Ishikawa (cell line): ENCODE data around the gene ASPDH.

Experiments
- CEBPB ChIP-seq: IDR thresholded peaks from 2 replicates; pipeline ENCODE4 v1.6.1; 2012
- CREB1 ChIP-seq: IDR thresholded peaks from 2 replicates; pipeline ENCODE4 v1.6.1; 2012; ENCODE audit warnings: low read depth
- EGR1 ChIP-seq: IDR thresholded peaks from 2 replicates; pipeline ENCODE4 v1.6.1; 2012
- EP300 ChIP-seq: IDR thresholded peaks from 2 replicates; pipeline ENCODE4 v1.6.1; 2012; ENCODE audit warnings: borderline replicate concordance
- FOXM1 ChIP-seq: IDR thresholded peaks from 2 replicates; pipeline ENCODE4 v1.6.1; 2012; ENCODE audit warnings: low read depth, borderline replicate concordance
- MAX ChIP-seq: IDR thresholded peaks from 2 replicates; pipeline ENCODE4 v1.6.1; 2012
- NFIC ChIP-seq: IDR thresholded peaks from 2 replicates; pipeline ENCODE4 v1.6.1; 2012
- RAD21 ChIP-seq: IDR thresholded peaks from 2 replicates; pipeline ENCODE4 v1.6.1; 2012; ENCODE audit warnings: low read depth
- REST ChIP-seq: IDR thresholded peaks from 2 replicates; pipeline ENCODE4 v1.6.1; 2012; ENCODE audit warnings: low read depth, mild to moderate bottlenecking
- TAF1 ChIP-seq: IDR thresholded peaks from 2 replicates; pipeline ENCODE4 v1.6.1; 2012; ENCODE audit warnings: low read depth, mild to moderate bottlenecking
- TEAD4 ChIP-seq: IDR thresholded peaks from 2 replicates; pipeline ENCODE4 v1.6.1; 2012
- USF1 ChIP-seq: IDR thresholded peaks from 2 replicates; pipeline ENCODE4 v1.6.1; 2012
- YY1 ChIP-seq: IDR thresholded peaks from 2 replicates; pipeline ENCODE4 v1.6.1; 2012; ENCODE audit warnings: low read depth
- ZBTB7A ChIP-seq: IDR thresholded peaks from 2 replicates; pipeline ENCODE4 v1.6.1; 2012; ENCODE audit warnings: low read depth

GRCh38 chr19:50558039-50558438, 44.3 kb upstream of the ASPDH start:
- no peak for TF ChIP-seq REST
- no peak for TF ChIP-seq NFIC
- no peak for TF ChIP-seq TAF1
- no peak for TF ChIP-seq FOXM1
- no peak for TF ChIP-seq USF1
- TF ChIP-seq EP300 = no peak
- TF ChIP-seq RAD21 = no peak
- no peak for TF ChIP-seq EGR1
- TF ChIP-seq CREB1 = no peak
- no peak for TF ChIP-seq CEBPB
- TF ChIP-seq MAX = no peak
- no peak for TF ChIP-seq YY1
- no peak for TF ChIP-seq TEAD4
- no peak for TF ChIP-seq ZBTB7A
